ENCODE data around the gene SORCS2. TPM values are rescaled to one million over a fixed set of nuclear protein-coding genes. Genes with fewer than 3 reads are reported as not detected.

SORCS2 gene
- total and polyA plus RNA-seq, 2 of the 8 experiments (the other 6 are each of a cell fraction or from before 2014, with no cell fraction given), result 0.36 to 1.8 TPM

DNA sequence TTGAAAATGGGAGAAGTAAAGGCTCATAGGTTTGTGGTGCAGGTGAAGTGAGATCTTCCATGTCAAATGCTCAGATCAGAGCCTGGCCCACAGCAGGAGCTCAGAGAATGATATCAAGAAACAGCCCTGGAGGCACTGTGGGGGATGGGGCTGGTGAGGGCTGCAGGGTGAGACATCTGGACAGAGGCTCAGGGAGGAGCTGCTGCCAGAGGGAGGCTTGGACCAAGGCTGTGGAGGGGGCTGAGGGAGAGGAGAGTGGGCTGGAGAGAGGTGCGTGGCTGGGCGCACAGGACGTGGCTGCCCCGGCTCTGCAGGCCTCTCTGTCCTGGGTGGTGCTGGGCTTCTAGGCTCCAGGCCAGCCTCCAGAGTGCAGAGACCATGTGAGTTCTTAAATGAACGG, 5.6 kb downstream of the SORCS2 start (continued):
- TF ChIP-seq, protein P1, sequence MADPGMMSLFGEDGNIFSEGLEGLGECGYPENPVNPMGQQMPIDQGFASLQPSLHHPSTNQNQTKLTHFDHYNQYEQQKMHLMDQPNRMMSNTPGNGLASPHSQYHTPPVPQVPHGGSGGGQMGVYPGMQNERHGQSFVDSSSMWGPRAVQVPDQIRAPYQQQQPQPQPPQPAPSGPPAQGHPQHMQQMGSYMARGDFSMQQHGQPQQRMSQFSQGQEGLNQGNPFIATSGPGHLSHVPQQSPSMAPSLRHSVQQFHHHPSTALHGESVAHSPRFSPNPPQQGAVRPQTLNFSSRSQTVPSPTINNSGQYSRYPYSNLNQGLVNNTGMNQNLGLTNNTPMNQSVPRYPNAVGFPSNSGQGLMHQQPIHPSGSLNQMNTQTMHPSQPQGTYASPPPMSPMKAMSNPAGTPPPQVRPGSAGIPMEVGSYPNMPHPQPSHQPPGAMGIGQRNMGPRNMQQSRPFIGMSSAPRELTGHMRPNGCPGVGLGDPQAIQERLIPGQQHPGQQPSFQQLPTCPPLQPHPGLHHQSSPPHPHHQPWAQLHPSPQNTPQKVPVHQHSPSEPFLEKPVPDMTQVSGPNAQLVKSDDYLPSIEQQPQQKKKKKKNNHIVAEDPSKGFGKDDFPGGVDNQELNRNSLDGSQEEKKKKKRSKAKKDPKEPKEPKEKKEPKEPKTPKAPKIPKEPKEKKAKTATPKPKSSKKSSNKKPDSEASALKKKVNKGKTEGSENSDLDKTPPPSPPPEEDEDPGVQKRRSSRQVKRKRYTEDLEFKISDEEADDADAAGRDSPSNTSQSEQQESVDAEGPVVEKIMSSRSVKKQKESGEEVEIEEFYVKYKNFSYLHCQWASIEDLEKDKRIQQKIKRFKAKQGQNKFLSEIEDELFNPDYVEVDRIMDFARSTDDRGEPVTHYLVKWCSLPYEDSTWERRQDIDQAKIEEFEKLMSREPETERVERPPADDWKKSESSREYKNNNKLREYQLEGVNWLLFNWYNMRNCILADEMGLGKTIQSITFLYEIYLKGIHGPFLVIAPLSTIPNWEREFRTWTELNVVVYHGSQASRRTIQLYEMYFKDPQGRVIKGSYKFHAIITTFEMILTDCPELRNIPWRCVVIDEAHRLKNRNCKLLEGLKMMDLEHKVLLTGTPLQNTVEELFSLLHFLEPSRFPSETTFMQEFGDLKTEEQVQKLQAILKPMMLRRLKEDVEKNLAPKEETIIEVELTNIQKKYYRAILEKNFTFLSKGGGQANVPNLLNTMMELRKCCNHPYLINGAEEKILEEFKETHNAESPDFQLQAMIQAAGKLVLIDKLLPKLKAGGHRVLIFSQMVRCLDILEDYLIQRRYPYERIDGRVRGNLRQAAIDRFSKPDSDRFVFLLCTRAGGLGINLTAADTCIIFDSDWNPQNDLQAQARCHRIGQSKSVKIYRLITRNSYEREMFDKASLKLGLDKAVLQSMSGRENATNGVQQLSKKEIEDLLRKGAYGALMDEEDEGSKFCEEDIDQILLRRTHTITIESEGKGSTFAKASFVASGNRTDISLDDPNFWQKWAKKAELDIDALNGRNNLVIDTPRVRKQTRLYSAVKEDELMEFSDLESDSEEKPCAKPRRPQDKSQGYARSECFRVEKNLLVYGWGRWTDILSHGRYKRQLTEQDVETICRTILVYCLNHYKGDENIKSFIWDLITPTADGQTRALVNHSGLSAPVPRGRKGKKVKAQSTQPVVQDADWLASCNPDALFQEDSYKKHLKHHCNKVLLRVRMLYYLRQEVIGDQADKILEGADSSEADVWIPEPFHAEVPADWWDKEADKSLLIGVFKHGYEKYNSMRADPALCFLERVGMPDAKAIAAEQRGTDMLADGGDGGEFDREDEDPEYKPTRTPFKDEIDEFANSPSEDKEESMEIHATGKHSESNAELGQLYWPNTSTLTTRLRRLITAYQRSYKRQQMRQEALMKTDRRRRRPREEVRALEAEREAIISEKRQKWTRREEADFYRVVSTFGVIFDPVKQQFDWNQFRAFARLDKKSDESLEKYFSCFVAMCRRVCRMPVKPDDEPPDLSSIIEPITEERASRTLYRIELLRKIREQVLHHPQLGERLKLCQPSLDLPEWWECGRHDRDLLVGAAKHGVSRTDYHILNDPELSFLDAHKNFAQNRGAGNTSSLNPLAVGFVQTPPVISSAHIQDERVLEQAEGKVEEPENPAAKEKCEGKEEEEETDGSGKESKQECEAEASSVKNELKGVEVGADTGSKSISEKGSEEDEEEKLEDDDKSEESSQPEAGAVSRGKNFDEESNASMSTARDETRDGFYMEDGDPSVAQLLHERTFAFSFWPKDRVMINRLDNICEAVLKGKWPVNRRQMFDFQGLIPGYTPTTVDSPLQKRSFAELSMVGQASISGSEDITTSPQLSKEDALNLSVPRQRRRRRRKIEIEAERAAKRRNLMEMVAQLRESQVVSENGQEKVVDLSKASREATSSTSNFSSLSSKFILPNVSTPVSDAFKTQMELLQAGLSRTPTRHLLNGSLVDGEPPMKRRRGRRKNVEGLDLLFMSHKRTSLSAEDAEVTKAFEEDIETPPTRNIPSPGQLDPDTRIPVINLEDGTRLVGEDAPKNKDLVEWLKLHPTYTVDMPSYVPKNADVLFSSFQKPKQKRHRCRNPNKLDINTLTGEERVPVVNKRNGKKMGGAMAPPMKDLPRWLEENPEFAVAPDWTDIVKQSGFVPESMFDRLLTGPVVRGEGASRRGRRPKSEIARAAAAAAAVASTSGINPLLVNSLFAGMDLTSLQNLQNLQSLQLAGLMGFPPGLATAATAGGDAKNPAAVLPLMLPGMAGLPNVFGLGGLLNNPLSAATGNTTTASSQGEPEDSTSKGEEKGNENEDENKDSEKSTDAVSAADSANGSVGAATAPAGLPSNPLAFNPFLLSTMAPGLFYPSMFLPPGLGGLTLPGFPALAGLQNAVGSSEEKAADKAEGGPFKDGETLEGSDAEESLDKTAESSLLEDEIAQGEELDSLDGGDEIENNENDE (IDR thresholded peaks at IDR 0.05; ENCODE audit: insufficient replicate concordance, low read length), result no peak
- no peak for TF ChIP-seq SIRT6 (IDR thresholded peaks at IDR 0.05; ENCODE audit: low read length)
- no peak for TF ChIP-seq SIX5 (IDR thresholded peaks at IDR 0.05; ENCODE audit: low read depth, low read length)
- no peak for TF ChIP-seq EGR1 (IDR thresholded peaks at IDR 0.05; ENCODE audit: borderline replicate concordance, low read depth, low read length)
- no peak for TF ChIP-seq NRF1 (IDR thresholded peaks at IDR 0.05; ENCODE audit: low read depth, low read length)
- TF ChIP-seq, protein P2, sequence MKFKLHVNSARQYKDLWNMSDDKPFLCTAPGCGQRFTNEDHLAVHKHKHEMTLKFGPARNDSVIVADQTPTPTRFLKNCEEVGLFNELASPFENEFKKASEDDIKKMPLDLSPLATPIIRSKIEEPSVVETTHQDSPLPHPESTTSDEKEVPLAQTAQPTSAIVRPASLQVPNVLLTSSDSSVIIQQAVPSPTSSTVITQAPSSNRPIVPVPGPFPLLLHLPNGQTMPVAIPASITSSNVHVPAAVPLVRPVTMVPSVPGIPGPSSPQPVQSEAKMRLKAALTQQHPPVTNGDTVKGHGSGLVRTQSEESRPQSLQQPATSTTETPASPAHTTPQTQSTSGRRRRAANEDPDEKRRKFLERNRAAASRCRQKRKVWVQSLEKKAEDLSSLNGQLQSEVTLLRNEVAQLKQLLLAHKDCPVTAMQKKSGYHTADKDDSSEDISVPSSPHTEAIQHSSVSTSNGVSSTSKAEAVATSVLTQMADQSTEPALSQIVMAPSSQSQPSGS (IDR thresholded peaks at IDR 0.05; ENCODE audit: low read length), result no peak
- no peak for TF ChIP-seq HDAC2 (IDR thresholded peaks at IDR 0.05; ENCODE audit: borderline replicate concordance in 1 of 2, low read depth in 2 of 2, low read length in 2 of 2)
